ENCODE data around the gene SPTLC2. TPM values are rescaled to one million over a fixed set of nuclear protein-coding genes. Genes with fewer than 3 reads are reported as not detected.
"Not testable (repeated sequence)": the region's sequence is repeated elsewhere in the genome, so short reads cannot be mapped to it uniquely, and the experiment has no call there.

Gene SPTLC2
- total RNA-seq (2022) (10.3 and 15.8 TPM in 2 replicates), Bru-seq, nascent RNA (percentile 64 among the genes with signal in this experiment), BruChase-seq, experiment 1, labeled RNA remaining after a 6-hour chase (percentile 57 among the genes with signal in this experiment), BruChase-seq, experiment 2, labeled RNA remaining after a 2-hour chase (percentile 60 among the genes with signal in this experiment)
- long read RNA-seq, full-length matches to known transcripts = 15 of 19 reads
- long read RNA-seq, partial matches to known transcripts = 1 of 19 reads
- long read RNA-seq, other reads (novel, unspliced or antisense) = 3 of 19 reads

DNA sequence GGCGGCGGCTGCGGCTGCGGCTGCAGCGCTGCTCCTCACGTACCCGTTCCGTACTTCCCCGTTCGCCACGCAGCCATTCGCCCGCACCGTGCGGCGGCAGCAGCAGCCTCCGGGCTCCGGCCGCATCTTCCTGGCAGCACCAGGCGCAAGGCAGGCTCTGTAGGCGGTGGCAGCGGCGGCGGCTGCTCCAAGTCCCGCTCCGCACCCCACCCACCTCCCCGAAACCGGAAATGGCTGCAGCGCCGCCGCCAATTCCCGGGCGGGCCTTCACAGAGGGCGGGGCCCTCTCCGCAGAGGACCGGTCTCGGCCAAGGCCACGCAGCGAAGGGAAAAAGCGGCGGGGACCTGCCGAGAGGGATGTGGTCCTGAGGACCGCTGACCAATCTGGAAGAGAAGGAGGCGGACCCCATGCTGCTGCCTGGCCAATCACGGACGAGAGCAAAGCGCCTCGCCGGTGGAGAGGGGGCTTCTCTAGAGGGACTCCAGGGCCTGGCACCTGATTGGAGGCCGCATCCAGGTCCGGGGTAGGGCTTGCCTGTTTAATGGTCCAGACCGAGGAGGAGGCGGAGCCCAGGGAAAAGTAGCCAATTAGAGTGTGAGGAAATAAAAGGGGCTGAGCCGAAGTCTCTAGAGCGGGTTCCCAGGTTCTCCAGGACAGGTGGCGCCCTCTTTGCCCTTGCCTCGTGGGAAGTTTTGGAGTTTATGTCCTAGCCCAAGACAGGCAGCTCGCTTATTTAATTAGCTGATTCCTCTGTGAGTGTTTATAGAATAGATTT lies at the start of gene SPTLC2:
Gene SPTLC2, minus strand, starts transcription at position 184 of the 776 bp plus-strand sequence. Its CDS starts 58 bp downstream, at position 126.
- peak; percentile 99 for DNase-seq (ENCODE audit: unreplicated experiment)
- intact Hi-C loops (cut with micrococcal nuclease) = loop anchor here (2.0 kb wide), 1 partner anchor 90 kb away; no protein-coding TSS in a partner anchor
- Mint-ChIP-seq H3K4me1 (ENCODE audit: insufficient read depth, unreplicated experiment) (peaks cover 28% of the 10 kb centered on the region), H3K36me3 (ENCODE audit: insufficient read depth, unreplicated experiment) (no peaks in the 10 kb centered on the region), H3K27ac (ENCODE audit: low read depth, unreplicated experiment) (peak within 1 kb of the TSS; percentile 92), H3K4me3 (ENCODE audit: unreplicated experiment) (peak within 1 kb of the TSS; percentile 89), H3K9me3 (ENCODE audit: unreplicated experiment) (no peaks in the 10 kb centered on the region), H3K27me3 (ENCODE audit: insufficient read depth, unreplicated experiment) (no peaks in the 10 kb centered on the region)
- ChIA-PET CTCF (interaction anchor here (0.6 to 2.5 kb wide), 4 partner anchors 38 to 421 kb away, joined by 3 to 6 read pairs (median 4); no protein-coding TSS in a partner anchor), POLR2A (interaction anchor here (0.8 to 1.5 kb wide), 6 partner anchors 9 to 158 kb away, joined by 3 to 7 read pairs (median 4); partner anchors contain the start of gene SLIRP)
- TF ChIP-seq, protein P1, sequence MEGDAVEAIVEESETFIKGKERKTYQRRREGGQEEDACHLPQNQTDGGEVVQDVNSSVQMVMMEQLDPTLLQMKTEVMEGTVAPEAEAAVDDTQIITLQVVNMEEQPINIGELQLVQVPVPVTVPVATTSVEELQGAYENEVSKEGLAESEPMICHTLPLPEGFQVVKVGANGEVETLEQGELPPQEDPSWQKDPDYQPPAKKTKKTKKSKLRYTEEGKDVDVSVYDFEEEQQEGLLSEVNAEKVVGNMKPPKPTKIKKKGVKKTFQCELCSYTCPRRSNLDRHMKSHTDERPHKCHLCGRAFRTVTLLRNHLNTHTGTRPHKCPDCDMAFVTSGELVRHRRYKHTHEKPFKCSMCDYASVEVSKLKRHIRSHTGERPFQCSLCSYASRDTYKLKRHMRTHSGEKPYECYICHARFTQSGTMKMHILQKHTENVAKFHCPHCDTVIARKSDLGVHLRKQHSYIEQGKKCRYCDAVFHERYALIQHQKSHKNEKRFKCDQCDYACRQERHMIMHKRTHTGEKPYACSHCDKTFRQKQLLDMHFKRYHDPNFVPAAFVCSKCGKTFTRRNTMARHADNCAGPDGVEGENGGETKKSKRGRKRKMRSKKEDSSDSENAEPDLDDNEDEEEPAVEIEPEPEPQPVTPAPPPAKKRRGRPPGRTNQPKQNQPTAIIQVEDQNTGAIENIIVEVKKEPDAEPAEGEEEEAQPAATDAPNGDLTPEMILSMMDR (IDR thresholded peaks at IDR 0.05; ENCODE audit: unreplicated experiment) = no peak
- no TSS peak for BruUV-seq (replicated peaks)

- no TSS peak for BruUV-seq (replicated peaks)
- no peaks in the 10 kb centered on the region for H3K36me3 Mint-ChIP-seq (ENCODE audit: insufficient read depth, unreplicated experiment)
- peak overlapping the region; percentile 68 for H3K27ac Mint-ChIP-seq (ENCODE audit: low read depth, unreplicated experiment)
- TF ChIP-seq, protein P1 (IDR thresholded peaks at IDR 0.05; ENCODE audit: unreplicated experiment) = no peak
- H3K27me3 Mint-ChIP-seq (ENCODE audit: insufficient read depth, unreplicated experiment) = no peaks in the 10 kb centered on the region
- intact Hi-C loops (cut with micrococcal nuclease) = loop anchor here (2.0 to 10.0 kb wide), 2 partner anchors 46 to 132 kb away; partner anchors contain the start of genes ALKBH1 and SLIRP
- peak overlapping the region; percentile 6 for H3K4me3 Mint-ChIP-seq (ENCODE audit: unreplicated experiment)
- no peaks in the 10 kb centered on the region for H3K9me3 Mint-ChIP-seq (ENCODE audit: unreplicated experiment)
- H3K4me1 Mint-ChIP-seq (ENCODE audit: insufficient read depth, unreplicated experiment) = peaks cover 11% of the 10 kb centered on the region
- ChIA-PET POLR2A (interaction anchor here (0.6 to 2.6 kb wide), 10 partner anchors 17 to 851 kb away, joined by 3 to 11 read pairs (median 4); partner anchors contain the start of genes ALKBH1, ANGEL1 and SLIRP), CTCF (interaction anchor here (0.7 to 3.1 kb wide), 3 partner anchors 43 to 280 kb away, joined by 3 to 13 read pairs (median 3); no protein-coding TSS in a partner anchor)
- DNase-seq (ENCODE audit: unreplicated experiment) = peak; percentile 90
These were observed 46.9 kb upstream of the SPTLC2 start for GRCh38 chr14:77663293-77663692.

DNA sequence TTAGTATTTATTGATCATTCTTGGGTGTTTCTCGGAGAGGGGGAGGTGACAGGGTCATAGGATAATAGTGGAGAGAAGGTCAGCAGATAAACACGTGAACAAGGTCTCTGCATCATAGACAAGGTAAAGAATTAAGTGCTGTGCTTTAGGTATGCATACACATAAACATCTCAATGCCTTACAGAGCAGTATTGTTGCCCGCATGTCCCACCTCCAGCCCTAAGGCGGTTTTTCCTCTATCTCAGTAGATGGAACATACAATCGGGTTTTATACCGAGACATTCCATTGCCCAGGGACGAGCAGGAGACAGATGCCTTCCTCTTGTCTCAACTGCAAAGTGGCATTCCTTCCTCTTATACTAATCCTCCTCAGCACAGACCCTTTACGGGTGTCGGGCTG lies 45.1 kb upstream of the SPTLC2 start:
- DNase-seq (ENCODE audit: unreplicated experiment); H3K9me3 Mint-ChIP-seq (ENCODE audit: unreplicated experiment); H3K4me3 Mint-ChIP-seq (ENCODE audit: unreplicated experiment); H3K36me3 Mint-ChIP-seq (ENCODE audit: insufficient read depth, unreplicated experiment); H3K27me3 Mint-ChIP-seq (ENCODE audit: insufficient read depth, unreplicated experiment); CTCF ChIA-PET; H3K27ac Mint-ChIP-seq (ENCODE audit: low read depth, unreplicated experiment); POLR2A ChIA-PET; BruUV-seq (replicated peaks): not testable (repeated sequence)
- H3K4me1 Mint-ChIP-seq (ENCODE audit: insufficient read depth, unreplicated experiment) = peaks cover 11% of the 10 kb centered on the region
- intact Hi-C loops (cut with micrococcal nuclease) = loop anchor here (10.0 kb wide), 1 partner anchor 133 kb away; no protein-coding TSS in a partner anchor

GRCh38 chr14:77660754-77661153 lies 44.3 kb upstream of the SPTLC2 start:
- TF ChIP-seq, protein P1 (IDR thresholded peaks at IDR 0.05; ENCODE audit: unreplicated experiment) = no peak
- no peaks in the 10 kb centered on the region for H3K9me3 Mint-ChIP-seq (ENCODE audit: unreplicated experiment)
- CTCF ChIA-PET = interaction anchor here (0.6 to 1.4 kb wide), 3 partner anchors 51 to 303 kb away, joined by 3 to 6 read pairs (median 3); no protein-coding TSS in a partner anchor
- no peak overlapping the region for H3K4me3 Mint-ChIP-seq (ENCODE audit: unreplicated experiment)
- no peak for DNase-seq (ENCODE audit: unreplicated experiment)
- no peak overlapping the region for H3K27ac Mint-ChIP-seq (ENCODE audit: low read depth, unreplicated experiment)
- no peaks in the 10 kb centered on the region for H3K36me3 Mint-ChIP-seq (ENCODE audit: insufficient read depth, unreplicated experiment)
- POLR2A ChIA-PET = no interaction called here
- no peaks in the 10 kb centered on the region for H3K27me3 Mint-ChIP-seq (ENCODE audit: insufficient read depth, unreplicated experiment)
- no TSS peak for BruUV-seq (replicated peaks)
- intact Hi-C loops (cut with micrococcal nuclease) = loop anchor here (10.0 kb wide), 1 partner anchor 134 kb away; no protein-coding TSS in a partner anchor
- peaks cover 11% of the 10 kb centered on the region for H3K4me1 Mint-ChIP-seq (ENCODE audit: insufficient read depth, unreplicated experiment)

Data from MCF 10A (cell line).